ENCODE data around the gene DES. TPM values are rescaled to one million over a fixed set of nuclear protein-coding genes. Genes with fewer than 3 reads are reported as not detected.

DES gene
- total and polyA plus RNA-seq, 9 of the 15 experiments (the other 6 are each of a cell fraction or from before 2014, with no cell fraction given): 2.5 to 58.9 (median 21.9) TPM

GRCh38 chr2:219387306-219388120 is 30.7 kb upstream of the DES start, which contains the start of gene DNPEP:
DNPEP (minus strand) TSS chr2:219387912; CDS start chr2:219387794, 118 bp downstream.
- Histone ChIP-seq H3K27ac (ENCODE audit: extremely low read depth, low read depth, low read length) (peak within 1 kb of the TSS; percentile 89), H4K20me1 (replicated peaks; ENCODE audit: control insufficient read depth, insufficient read depth, low read length) (no peaks in the 10 kb centered on the region), H2AFZ (ENCODE audit: low read depth, low read length) (peak within 1 kb of the TSS; percentile 99), H3K79me2 (ENCODE audit: control insufficient read depth, insufficient read depth, low read length) (peaks cover 10% of the 10 kb centered on the region), H3K4me1 (replicated peaks in 1 of 2; ENCODE audit: control insufficient read depth in 2 of 2, insufficient read depth in 2 of 2, low read length in 2 of 2) (peaks cover 17 to 27% of the 10 kb centered on the region in 2 experiments; a peak in 4 of 5 replicates), H3K9me3 (replicated peaks; ENCODE audit: control insufficient read depth, insufficient read depth, low read depth, low read length) (no peaks in the 10 kb centered on the region), H3K36me3 (ENCODE audit: control insufficient read depth, insufficient read depth, low read length) (peaks cover 40% of the 10 kb centered on the region; the same call in 2 of the 3 replicates), H3K4me2 (ENCODE audit: insufficient read depth, low read length) (peak within 1 kb of the TSS; percentile 88), H3K27me3 (ENCODE audit: control insufficient read depth in 2 of 2, insufficient read depth in 2 of 2, low read length in 2 of 2) (no peaks in the 10 kb centered on the region), H3K9me1 (ENCODE audit: control insufficient read depth, insufficient read depth, low read length) (peaks cover 10% of the 10 kb centered on the region), H3K4me3 (peak within 1 kb of the TSS; percentile 85), H3K9ac (ENCODE audit: insufficient read depth in 1 of 2, low read depth in 2 of 2, low read length in 2 of 2) (peak within 1 kb of the TSS; percentile 82 to 88)
- in situ Hi-C loops (cut with MboI) (no loop called here), intact Hi-C loops (cut with micrococcal nuclease) (no loop called here)
- peak; percentile 89 to 95 (median 92) for DNase-seq (ENCODE audit: extremely low read depth in 1 of 4, low spot score in 3 of 4)
- CTCF ChIA-PET (ENCODE audit: low intra/inter-chr PET ratio): interaction anchor here (0.7 kb wide), 1 partner anchor 330 kb away, joined by 3 read pairs; no protein-coding TSS in a partner anchor
- WGBS (ENCODE audit: insufficient coverage, low coverage, missing lambda C conversion rate): under 1% methylated on average over 27 of the region's 76 CpGs
- peak; percentile 80 for ATAC-seq
- peak; percentile 66 for FAIRE-seq
- POLR2A ChIA-PET: interaction anchor here (0.5 to 1.3 kb wide), 5 partner anchors 9 to 729 kb away, joined by 3 to 6 read pairs (median 4); partner anchors contain the start of genes DNAJB2, GLB1L and STK16
- BruUV-seq (replicated peaks): no TSS peak
- TF ChIP-seq SIN3A (IDR thresholded peaks at IDR 0.05; ENCODE audit: borderline replicate concordance in 2 of 2, control insufficient read depth in 1 of 2, low read depth in 2 of 2, low read length in 2 of 2): peak in 1 of 2 experiments; percentile 19; a peak in 1 of 4 replicates
- no peak for TF ChIP-seq NFIC (IDR thresholded peaks at IDR 0.05)
- no peak for TF ChIP-seq ZHX1 (conservative IDR thresholded peaks at IDR 0.05; ENCODE audit: low read length)
- no peak for TF ChIP-seq HINFP (tag; conservative IDR thresholded peaks at IDR 0.05; ENCODE audit: low read depth)
- no peak for TF ChIP-seq RERE (CRISPR knock-in tag; IDR thresholded peaks at IDR 0.05; ENCODE audit: borderline replicate concordance)
- no peak for TF ChIP-seq ZNF133 (CRISPR knock-in tag; IDR thresholded peaks at IDR 0.05)
- TF ChIP-seq IRF1 (CRISPR knock-in tag; IDR thresholded peaks at IDR 0.05; ENCODE audit: borderline replicate concordance): peak; percentile 93; the same call in 1 of the 2 replicates
- no peak for TF ChIP-seq ZNF431 (CRISPR knock-in tag; IDR thresholded peaks at IDR 0.05)

Data from K562 (cell line).